GM19438 (cell line): Measurements from ENCODE around the gene MEF2A.
"Not testable (repeated sequence)": the region's sequence is repeated elsewhere in the genome, so short reads cannot be mapped to it uniquely, and the experiment has no call there.

Experiments
- ATAC-seq: cut with Tn5 transposase; IDR thresholded peaks from one replicate; pipeline ENCODE4 v1.9.1; 2021; ENCODE audit warnings: low read depth; ENCODE audit not compliant: unreplicated experiment

MEF2A gene

GRCh38 chr15:99749386-99749785 lies 183.6 kb downstream of the MEF2A start:
- ATAC-seq = no peak

- not testable (repeated sequence) for ATAC-seq
Measured at GRCh38 chr15:99750326-99750725, 184.5 kb downstream of the MEF2A start.

GRCh38 chr15:99752556-99752955 lies 186.8 kb downstream of the MEF2A start:
- ATAC-seq = no peak

- no peak for ATAC-seq
Measured at GRCh38 chr15:99753066-99753465, 187.3 kb downstream of the MEF2A start.

GRCh38 chr15:99755692-99756409 lies 190.1 kb downstream of the MEF2A start:
- peak; percentile 96 for ATAC-seq

- ATAC-seq = no peak
Measured at GRCh38 chr15:99762288-99762687, 196.5 kb downstream of the MEF2A start.

- no peak for ATAC-seq
Measured at GRCh38 chr15:99763827-99764226, 198.0 kb downstream of the MEF2A start.

GRCh38 chr15:99764522-99764921 lies 198.7 kb downstream of the MEF2A start:
- no peak for ATAC-seq
